Measurements from ENCODE around the gene GPR183.

Gene GPR183

DNA sequence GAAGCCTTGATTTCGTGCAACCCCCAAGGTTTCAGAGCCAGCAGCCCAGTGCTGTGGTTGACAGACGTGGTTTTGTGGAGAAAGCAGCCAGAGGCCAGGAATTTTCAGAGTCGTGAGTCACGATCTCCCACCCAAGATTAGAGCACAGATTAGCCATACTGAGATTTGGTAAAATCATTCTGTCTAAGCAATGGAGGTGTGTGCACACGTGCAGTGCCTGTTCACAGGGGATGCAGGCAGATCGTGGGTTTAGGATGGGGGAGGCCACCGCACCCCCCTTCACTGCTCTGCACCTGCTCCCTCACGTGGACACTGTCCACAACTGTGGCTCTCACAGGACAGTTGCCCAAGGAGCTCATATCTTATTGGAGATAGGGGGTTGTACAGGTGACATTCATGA is 46.6 kb upstream of the GPR183 start:
- H3K27me3 ChIP-seq (replicated peaks; ENCODE audit: control insufficient read depth, insufficient read depth, low read length): no peaks in the 10 kb centered on the region
- no peaks in the 10 kb centered on the region for H3K36me3 ChIP-seq (ENCODE audit: control insufficient read depth, insufficient read depth, low read length)
- TF ChIP-seq, protein P1, sequence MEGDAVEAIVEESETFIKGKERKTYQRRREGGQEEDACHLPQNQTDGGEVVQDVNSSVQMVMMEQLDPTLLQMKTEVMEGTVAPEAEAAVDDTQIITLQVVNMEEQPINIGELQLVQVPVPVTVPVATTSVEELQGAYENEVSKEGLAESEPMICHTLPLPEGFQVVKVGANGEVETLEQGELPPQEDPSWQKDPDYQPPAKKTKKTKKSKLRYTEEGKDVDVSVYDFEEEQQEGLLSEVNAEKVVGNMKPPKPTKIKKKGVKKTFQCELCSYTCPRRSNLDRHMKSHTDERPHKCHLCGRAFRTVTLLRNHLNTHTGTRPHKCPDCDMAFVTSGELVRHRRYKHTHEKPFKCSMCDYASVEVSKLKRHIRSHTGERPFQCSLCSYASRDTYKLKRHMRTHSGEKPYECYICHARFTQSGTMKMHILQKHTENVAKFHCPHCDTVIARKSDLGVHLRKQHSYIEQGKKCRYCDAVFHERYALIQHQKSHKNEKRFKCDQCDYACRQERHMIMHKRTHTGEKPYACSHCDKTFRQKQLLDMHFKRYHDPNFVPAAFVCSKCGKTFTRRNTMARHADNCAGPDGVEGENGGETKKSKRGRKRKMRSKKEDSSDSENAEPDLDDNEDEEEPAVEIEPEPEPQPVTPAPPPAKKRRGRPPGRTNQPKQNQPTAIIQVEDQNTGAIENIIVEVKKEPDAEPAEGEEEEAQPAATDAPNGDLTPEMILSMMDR (IDR thresholded peaks at IDR 0.05; ENCODE audit: insufficient read depth, low read length, poor library complexity, severe bottlenecking): no peak
- DNase-seq (ENCODE audit: extremely low read depth, insufficient read length): no peak
- no peak overlapping the region for H3K4me3 ChIP-seq (replicated peaks; ENCODE audit: low read depth, low read length)

DNA sequence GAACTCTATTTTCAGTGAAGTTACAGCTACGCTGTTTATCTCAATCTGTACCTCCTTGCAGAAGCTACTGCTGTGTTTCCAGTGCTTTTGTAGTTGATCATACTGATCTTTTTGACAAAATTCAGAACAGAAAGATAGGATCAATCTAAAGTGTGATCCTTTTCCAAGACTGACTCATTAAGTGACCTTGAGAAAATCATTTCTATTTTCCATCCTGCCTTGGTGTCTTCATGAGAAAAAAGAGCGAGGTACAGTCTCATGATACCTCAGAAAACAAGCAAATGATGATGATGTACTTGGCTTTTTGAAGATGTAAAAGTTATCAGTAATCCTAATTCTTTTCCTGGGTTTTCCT is 46.0 kb upstream of the GPR183 start:
- H3K27me3 ChIP-seq (replicated peaks; ENCODE audit: control insufficient read depth, insufficient read depth, low read length): no peaks in the 10 kb centered on the region
- H3K4me3 ChIP-seq (replicated peaks; ENCODE audit: low read depth, low read length): no peak overlapping the region
- DNase-seq (ENCODE audit: extremely low read depth, insufficient read length): no peak
- TF ChIP-seq, protein P1 (IDR thresholded peaks at IDR 0.05; ENCODE audit: insufficient read depth, low read length, poor library complexity, severe bottlenecking): no peak
- H3K36me3 ChIP-seq (ENCODE audit: control insufficient read depth, insufficient read depth, low read length): no peaks in the 10 kb centered on the region

DNA sequence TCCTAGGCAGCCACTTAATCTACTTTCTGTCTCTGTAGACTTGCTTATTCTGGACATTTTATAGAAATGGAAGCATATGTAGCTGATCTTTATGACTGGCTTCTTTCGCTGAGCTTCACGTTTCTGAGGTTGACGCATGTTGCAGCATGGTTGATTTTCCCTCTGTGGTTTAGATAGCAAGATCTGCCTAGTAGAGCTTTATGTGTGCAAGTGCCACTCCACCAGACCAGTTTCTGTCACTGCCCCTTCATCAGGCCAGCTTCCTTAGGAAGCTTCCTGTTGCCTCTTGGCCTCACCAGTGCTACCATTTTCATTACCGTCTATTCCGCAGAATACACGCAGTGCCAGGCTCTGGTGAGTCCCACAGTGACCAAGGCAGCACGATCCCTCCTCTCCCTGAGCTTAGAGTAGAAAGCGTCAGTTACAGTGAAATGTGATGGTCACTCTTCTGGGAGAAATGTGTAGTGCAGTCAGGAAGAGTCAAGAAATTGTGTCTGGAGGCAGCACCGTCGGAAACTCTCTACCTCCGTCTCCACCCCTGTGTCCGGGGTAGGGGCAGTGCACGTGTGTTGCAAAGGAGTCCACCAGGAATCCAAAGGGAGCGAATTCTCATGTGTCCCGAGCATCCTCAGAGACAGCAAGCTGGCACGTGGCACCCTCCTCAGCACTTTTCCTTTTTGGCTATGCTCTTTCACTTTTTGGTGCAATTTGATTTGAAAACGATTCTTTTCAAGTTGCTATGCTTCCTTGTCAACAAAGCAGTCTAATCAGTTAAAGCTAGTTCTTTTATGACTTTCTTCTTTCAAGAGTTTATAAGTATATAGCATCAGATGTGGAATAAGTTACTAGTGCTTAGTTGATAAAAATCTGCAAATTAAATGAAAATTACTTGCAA is 45.4 kb upstream of the GPR183 start:
- Histone ChIP-seq H3K4me3 (replicated peaks; ENCODE audit: low read depth, low read length) (no peak overlapping the region), H3K27me3 (replicated peaks; ENCODE audit: control insufficient read depth, insufficient read depth, low read length) (no peaks in the 10 kb centered on the region), H3K36me3 (ENCODE audit: control insufficient read depth, insufficient read depth, low read length) (no peaks in the 10 kb centered on the region)
- DNase-seq (ENCODE audit: extremely low read depth, insufficient read length): no peak
- TF ChIP-seq, protein P1 (IDR thresholded peaks at IDR 0.05; ENCODE audit: insufficient read depth, low read length, poor library complexity, severe bottlenecking): no peak

DNA sequence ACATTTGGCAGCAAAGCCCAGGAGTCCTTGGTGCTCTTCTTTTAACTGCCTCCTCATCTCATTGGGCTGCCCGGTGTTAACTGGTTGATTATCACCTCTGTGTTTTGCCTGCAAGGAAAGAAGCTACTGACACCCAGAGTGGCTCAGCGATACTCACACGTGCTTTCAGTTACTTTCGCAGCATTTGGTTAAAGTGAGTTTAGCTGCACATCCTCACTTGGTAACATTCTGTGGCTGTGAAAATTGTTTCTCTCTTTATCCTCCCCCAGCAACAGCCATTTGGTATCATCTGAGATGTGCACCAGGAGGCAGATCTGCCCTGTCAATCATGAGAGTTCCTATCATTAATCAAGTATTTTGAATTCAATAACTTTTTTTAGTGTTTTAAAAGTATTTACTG is 44.6 kb upstream of the GPR183 start:
- Histone ChIP-seq H3K4me3 (replicated peaks; ENCODE audit: low read depth, low read length) (no peak overlapping the region), H3K27me3 (replicated peaks; ENCODE audit: control insufficient read depth, insufficient read depth, low read length) (no peaks in the 10 kb centered on the region), H3K36me3 (ENCODE audit: control insufficient read depth, insufficient read depth, low read length) (no peaks in the 10 kb centered on the region)
- no peak for DNase-seq (ENCODE audit: extremely low read depth, insufficient read length)
- TF ChIP-seq, protein P1 (IDR thresholded peaks at IDR 0.05; ENCODE audit: insufficient read depth, low read length, poor library complexity, severe bottlenecking): no peak

DNA sequence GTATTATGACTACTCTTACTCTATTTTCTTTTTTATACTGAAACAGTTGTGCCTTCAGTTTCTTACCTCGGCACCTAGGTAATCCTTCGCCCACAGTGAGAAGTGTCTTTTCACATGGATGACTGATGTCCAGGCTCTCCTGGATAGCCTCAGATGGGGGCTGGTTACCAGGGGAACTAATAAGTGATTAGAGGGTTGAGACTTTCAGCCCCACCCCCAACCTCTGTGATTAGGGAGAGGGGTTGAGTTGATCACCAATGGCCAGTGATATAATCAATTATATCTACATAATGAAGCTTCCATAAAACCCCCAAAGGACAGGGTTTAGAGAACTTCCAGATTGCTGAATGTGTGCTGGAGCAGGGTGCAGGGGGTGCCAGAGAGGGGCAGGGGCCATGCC is 43.0 kb upstream of the GPR183 start:
- Histone ChIP-seq H3K36me3 (ENCODE audit: control insufficient read depth, insufficient read depth, low read length) (no peaks in the 10 kb centered on the region), H3K4me3 (replicated peaks; ENCODE audit: low read depth, low read length) (no peak overlapping the region), H3K27me3 (replicated peaks; ENCODE audit: control insufficient read depth, insufficient read depth, low read length) (no peaks in the 10 kb centered on the region)
- TF ChIP-seq, protein P1 (IDR thresholded peaks at IDR 0.05; ENCODE audit: insufficient read depth, low read length, poor library complexity, severe bottlenecking): no peak
- no peak for DNase-seq (ENCODE audit: extremely low read depth, insufficient read length)
